Measurements from ENCODE around the gene CEP135.
"Not testable (repeated sequence)": the region's sequence is repeated elsewhere in the genome, so short reads cannot be mapped to it uniquely, and the experiment has no call there.

CEP135 gene

GRCh38 chr4:55931043-55931442 is 17.7 kb upstream of the CEP135 start:
- H3K4me3 ChIP-seq (ENCODE audit: low read length), result no peak overlapping the region
- no peak for TF ChIP-seq ZNF274 (IDR thresholded peaks at IDR 0.05; ENCODE audit: low read depth, low read length)

DNA sequence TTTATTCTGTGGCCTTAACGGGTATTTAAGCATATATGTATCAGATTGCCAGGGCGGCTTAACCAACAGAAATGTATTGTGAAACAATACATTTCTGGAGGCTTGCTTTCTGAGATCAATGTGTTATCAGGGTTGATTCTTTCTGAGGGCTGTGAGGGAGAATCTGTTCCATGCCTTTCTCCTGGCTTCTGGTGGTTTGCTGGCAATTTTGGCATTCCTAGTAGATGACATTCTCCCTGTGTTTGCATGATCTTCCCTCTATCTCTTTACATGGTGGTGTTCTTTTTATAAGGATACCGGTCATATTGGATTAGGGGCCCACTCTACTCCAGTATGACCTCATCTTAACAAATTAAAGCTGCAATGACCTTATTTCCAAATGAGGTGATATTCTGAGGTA is 16.9 kb upstream of the CEP135 start:
- no peak for TF ChIP-seq ZNF274 (IDR thresholded peaks at IDR 0.05; ENCODE audit: low read depth, low read length)
- no peak overlapping the region for H3K4me3 ChIP-seq (ENCODE audit: low read length)

- TF ChIP-seq ZNF274 (IDR thresholded peaks at IDR 0.05; ENCODE audit: low read depth, low read length), result no peak
- H3K4me3 ChIP-seq (ENCODE audit: low read length), result no peak overlapping the region
These were observed 16.2 kb upstream of the CEP135 start for GRCh38 chr4:55932511-55932910.

GRCh38 chr4:55933611-55934010 is 15.1 kb upstream of the CEP135 start:
- H3K4me3 ChIP-seq (ENCODE audit: low read length), result no peak overlapping the region
- TF ChIP-seq ZNF274 (IDR thresholded peaks at IDR 0.05; ENCODE audit: low read depth, low read length), result no peak

GRCh38 chr4:55935907-55936306 is 12.8 kb upstream of the CEP135 start:
- H3K4me3 ChIP-seq (ENCODE audit: low read length), result not testable (repeated sequence)

- H3K4me3 ChIP-seq (ENCODE audit: low read length), result no peak overlapping the region
- no peak for TF ChIP-seq ZNF274 (IDR thresholded peaks at IDR 0.05; ENCODE audit: low read depth, low read length)
These were observed 10.3 kb upstream of the CEP135 start for GRCh38 chr4:55938481-55938880.

- TF ChIP-seq ZNF274 (IDR thresholded peaks at IDR 0.05; ENCODE audit: low read depth, low read length), result no peak
These were observed 9.3 kb upstream of the CEP135 start for GRCh38 chr4:55939421-55939820.

GRCh38 chr4:55941881-55942396 is 6.8 kb upstream of the CEP135 start:
- no peak overlapping the region for H3K4me3 ChIP-seq (ENCODE audit: low read length)
- TF ChIP-seq ZNF274 (IDR thresholded peaks at IDR 0.05; ENCODE audit: low read depth, low read length), result no peak

More at GRCh38 chr4:55939421-55939820, 9.3 kb upstream of the CEP135 start:
- H3K4me3 ChIP-seq (ENCODE audit: low read length), result no peak overlapping the region

GRCh38 chr4:55947254-55947882 is 1.4 kb upstream of the CEP135 start:
- H3K4me3 ChIP-seq (ENCODE audit: low read length), result peak overlapping the region; percentile 98
- no peak for TF ChIP-seq ZNF274 (IDR thresholded peaks at IDR 0.05; ENCODE audit: low read depth, low read length)

DNA sequence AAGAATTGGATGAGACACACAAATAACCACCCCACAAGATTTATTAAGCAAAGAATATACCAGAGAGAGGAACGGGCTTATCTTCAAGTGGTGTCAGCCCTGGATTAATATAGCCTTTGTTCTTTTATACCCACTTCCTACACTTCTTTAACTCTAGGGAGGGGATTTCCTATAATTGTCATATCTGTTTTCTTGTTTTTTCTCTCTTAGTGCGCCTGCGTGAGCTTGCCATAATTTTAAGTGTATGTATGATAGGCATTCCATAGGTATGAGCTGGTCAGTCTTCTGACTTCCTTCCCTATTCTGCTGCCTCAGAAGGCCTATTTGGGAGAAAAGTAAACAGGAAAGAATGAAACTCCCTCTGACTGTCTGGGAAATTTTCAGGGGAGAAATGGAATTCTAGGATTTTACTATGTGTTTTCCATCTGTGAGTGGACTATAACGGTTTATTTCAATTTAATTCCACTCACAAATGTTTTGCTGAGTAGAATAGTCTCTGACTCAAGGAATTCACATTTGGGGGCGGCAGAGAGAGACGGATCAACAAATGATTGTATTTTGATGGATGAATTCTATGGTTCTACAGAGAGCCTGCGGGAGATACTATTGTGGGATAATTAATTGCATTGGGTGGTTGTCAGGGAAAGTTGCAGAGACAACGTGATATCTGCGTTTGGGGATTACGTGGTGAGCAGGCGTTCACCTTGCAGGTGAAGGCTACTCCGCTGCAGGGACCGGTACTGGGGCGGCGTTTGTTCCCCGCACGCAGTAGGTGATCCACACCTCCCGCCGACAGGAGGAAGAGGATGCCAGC is 626 bp upstream of the CEP135 start:
- H3K4me3 ChIP-seq (ENCODE audit: low read length), result peak overlapping the region; percentile 98
- no peak for TF ChIP-seq ZNF274 (IDR thresholded peaks at IDR 0.05; ENCODE audit: low read depth, low read length)

DNA sequence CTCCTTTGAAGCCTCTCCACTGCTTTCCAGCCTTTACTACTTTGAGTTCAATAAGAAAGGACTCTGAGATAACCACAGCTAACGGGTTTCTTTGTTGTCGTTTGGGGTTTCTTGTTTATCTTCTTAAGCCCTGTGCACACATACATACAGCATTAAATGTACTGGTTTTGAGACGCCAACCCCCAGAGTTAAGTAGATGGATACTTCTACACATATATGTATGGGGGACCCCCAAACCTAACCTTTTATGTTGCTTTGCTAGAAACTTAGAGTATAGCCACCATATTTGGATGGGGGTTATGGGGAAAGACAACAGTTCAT is 697 bp downstream of the CEP135 start:
- no peak for TF ChIP-seq ZNF274 (IDR thresholded peaks at IDR 0.05; ENCODE audit: low read depth, low read length)
- peak overlapping the region; percentile 98 for H3K4me3 ChIP-seq (ENCODE audit: low read length)

GRCh38 chr4:55951191-55951922 is 2.6 kb downstream of the CEP135 start:
- TF ChIP-seq ZNF274 (IDR thresholded peaks at IDR 0.05; ENCODE audit: low read depth, low read length), result no peak
- no peak overlapping the region for H3K4me3 ChIP-seq (ENCODE audit: low read length)

DNA sequence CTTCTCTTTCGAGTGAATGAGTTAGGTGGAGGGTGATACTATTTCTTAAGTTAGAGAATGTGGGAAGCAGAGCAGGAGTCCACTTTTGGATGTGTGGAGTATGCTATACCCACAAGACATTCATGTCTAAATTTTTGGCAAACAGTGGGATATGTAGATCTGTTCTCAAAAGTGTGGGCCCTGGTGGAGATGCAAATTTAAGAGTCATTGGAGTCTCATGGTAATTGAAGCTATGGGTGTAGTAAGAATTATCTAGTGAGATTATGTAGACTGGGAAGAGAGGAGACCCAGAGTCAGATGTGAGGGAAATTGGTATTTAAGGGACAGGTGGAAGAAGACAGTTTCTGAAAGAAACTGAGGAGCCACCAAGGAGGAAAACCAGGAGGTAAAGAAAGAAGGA is 7.0 kb downstream of the CEP135 start:
- no peak for TF ChIP-seq ZNF274 (IDR thresholded peaks at IDR 0.05; ENCODE audit: low read depth, low read length)
- no peak overlapping the region for H3K4me3 ChIP-seq (ENCODE audit: low read length)

GRCh38 chr4:55959655-55960054 is 10.9 kb downstream of the CEP135 start:
- TF ChIP-seq ZNF274 (IDR thresholded peaks at IDR 0.05; ENCODE audit: low read depth, low read length), result no peak
- H3K4me3 ChIP-seq (ENCODE audit: low read length), result no peak overlapping the region

DNA sequence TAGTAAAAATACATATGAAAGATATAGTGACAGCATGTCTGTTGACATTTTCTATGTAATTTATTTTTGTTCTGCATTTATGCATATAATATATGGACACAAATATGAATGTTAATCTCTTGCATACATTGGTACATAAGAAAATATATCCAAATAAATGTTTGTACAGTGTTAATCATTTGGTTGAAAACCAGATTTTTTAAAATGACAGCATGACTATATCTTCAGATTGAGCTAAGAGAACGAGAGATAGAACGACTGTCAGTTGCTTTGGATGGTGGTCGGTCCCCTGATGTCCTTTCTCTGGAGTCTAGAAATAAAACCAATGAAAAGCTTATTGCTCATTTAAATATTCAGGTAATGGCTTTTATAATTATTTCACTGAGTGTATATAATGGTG is 15.3 kb downstream of the CEP135 start:
- no peak overlapping the region for H3K4me3 ChIP-seq (ENCODE audit: low read length)

More for the DNA sequence above, 15.3 kb downstream of the CEP135 start:
- no peak for TF ChIP-seq ZNF274 (IDR thresholded peaks at IDR 0.05; ENCODE audit: low read depth, low read length)

All from GM08714 (cell line).